Lung (tissue), 12 donors: ENCODE measurements around the gene PTPRH. TPM values are rescaled to one million over a fixed set of nuclear protein-coding genes. Genes with fewer than 3 reads are reported as not detected.

Experiments
- ATAC-seq: fragments of 200-7000 bp; cut with Tn5 transposase; one replicate; pipeline ENCODE4 v1.9.1; 2020; ENCODE audit warnings: moderate number of reproducible peaks; ENCODE audit not compliant: insufficient read depth, low FRiP score
- DNase-seq, 3 donors: peaks; one replicate each; pipeline ENCODE4 v3.0.0-alpha.2; 2013 to 2017
- H3K27ac ChIP-seq, 2 donors: one replicate each; pipeline ENCODE4 v1.5.1; 2013; ENCODE audit warnings: mild to moderate bottlenecking in 2 of 2, moderate library complexity in 2 of 2, control low read depth in 1 of 2, inconsistent platforms in 1 of 2, low read depth in 1 of 2, low read length in 1 of 2
- H3K27me3 ChIP-seq, 3 donors: one replicate each; pipeline ENCODE4 v1.5.1; 2013; ENCODE audit warnings: low read length in 2 of 3; ENCODE audit not compliant: control insufficient read depth in 3 of 3, insufficient read depth in 3 of 3
- H3K36me3 ChIP-seq, 4 donors: one replicate each; pipeline ENCODE4 v1.5.1; 2013; ENCODE audit warnings: low read length in 4 of 4, mild to moderate bottlenecking in 1 of 4, moderate library complexity in 1 of 4; ENCODE audit not compliant: control insufficient read depth in 4 of 4, insufficient read depth in 4 of 4
- H3K4me1 ChIP-seq, 5 donors: one replicate each; pipeline ENCODE4 v1.5.1; 2013; ENCODE audit warnings: low read length in 5 of 5, mild to moderate bottlenecking in 2 of 5, moderate library complexity in 1 of 5; ENCODE audit not compliant: control insufficient read depth in 5 of 5, insufficient read depth in 5 of 5
- H3K4me3 ChIP-seq: one replicate; pipeline ENCODE4 v1.5.1; 2013; ENCODE audit warnings: mild to moderate bottlenecking, control low read depth, moderate library complexity
- H3K9ac ChIP-seq, 2 donors: one replicate each; pipeline ENCODE4 v1.5.1; 2013; ENCODE audit warnings: low read length in 2 of 2, control low read depth in 1 of 2; ENCODE audit not compliant: insufficient read depth in 1 of 2
- H3K9me3 ChIP-seq, 4 donors: one replicate each; pipeline ENCODE4 v1.5.1; 2013; ENCODE audit warnings: low read length in 3 of 4, mild to moderate bottlenecking in 1 of 4, moderate library complexity in 1 of 4; ENCODE audit not compliant: control insufficient read depth in 4 of 4, insufficient read depth in 3 of 4
- CTCF ChIP-seq: IDR thresholded peaks from 2 replicates; pipeline ENCODE4 v1.5.1; 2012; ENCODE audit warnings: mild to moderate bottlenecking; ENCODE audit errors: control extremely low read depth, extremely low read depth
- WGBS, 2 donors: extraction: QIAGEN DNeasy Blood & Tissue Kit; methylation state at CpG; one replicate each; pipeline ENCODE4 v1.1.7; 2013; 5-methylcytosine and 5-hydroxymethylcytosine counted together
- polyA plus RNA-seq, 2 donors: library from polyadenylated mRNA; stranded (reverse); fragments of 200-250 nt; gene quantifications; one replicate each; pipeline ENCODE4 v1.2.1, GENCODE V29; 2013
- total RNA-seq, 2 donors: library from RNA; depleted of rRNA in 1 of 2; stranded (reverse); fragments of >200 nt in 1 of 2; gene quantifications; one replicate each; pipeline ENCODE4 v1.2.1, GENCODE V29; 2014 to 2021
- donor health status: control.
- donor health status: control.
- donor health status: Bipolar disorder and iron deficiency.
- donor health status: healthy.
- donor health status: DM: yes; HTN: yes; CAD: no.

The PTPRH gene
- total and polyA plus RNA-seq, 4 donors = 0.22 to 1.3 (median 0.51) TPM

- Histone ChIP-seq H3K27me3 (no peaks in the 10 kb centered on the region), H3K9ac (no peak overlapping the region)
- WGBS, 2 donors = 87 to 88% methylated on average over 9 of the region's 9 CpGs
Observed at GRCh38 chr19:55248704-55249103, 39.4 kb upstream of the PTPRH start.

GRCh38 chr19:55248166-55248675 lies 38.9 kb upstream of the PTPRH start:
- Histone ChIP-seq H3K27me3 (no peaks in the 10 kb centered on the region), H3K4me1 (peaks cover 0 to 19% (median 0%) of the 10 kb centered on the region in 5 donors), H3K36me3 (peaks cover 6 to 42% (median 19%) of the 10 kb centered on the region in 4 donors), H3K9me3 (no peaks in the 10 kb centered on the region), H3K4me3 (no peak overlapping the region), H3K9ac (no peak overlapping the region), H3K27ac (no peak overlapping the region)
- DNase-seq (no peak), ATAC-seq (no peak)
- TF ChIP-seq CTCF = no peak
- 82 to 87% methylated on average over 10 of the region's 10 CpGs for WGBS, 2 donors

More at GRCh38 chr19:55248704-55249103, 39.4 kb upstream of the PTPRH start:
- Histone ChIP-seq H3K9me3 (no peaks in the 10 kb centered on the region), H3K27ac (no peak overlapping the region), H3K4me3 (no peak overlapping the region), H3K36me3 (peaks cover 6 to 37% (median 18%) of the 10 kb centered on the region in 4 donors), H3K4me1 (peaks cover 0 to 19% (median 0%) of the 10 kb centered on the region in 5 donors)
- DNase-seq = no peak
- TF ChIP-seq CTCF = no peak
- ATAC-seq = no peak

GRCh38 chr19:55247621-55248099 lies 38.4 kb upstream of the PTPRH start:
- ATAC-seq (peak; percentile 49), DNase-seq (no peak)
- 31 to 52% methylated on average over 10 of the region's 10 CpGs for WGBS, 2 donors
- Histone ChIP-seq H3K27me3 (no peaks in the 10 kb centered on the region), H3K9me3 (no peaks in the 10 kb centered on the region), H3K36me3 (peaks cover 6 to 42% (median 21%) of the 10 kb centered on the region in 4 donors), H3K9ac (no peak overlapping the region), H3K4me1 (peaks cover 0 to 19% (median 0%) of the 10 kb centered on the region in 5 donors), H3K4me3 (no peak overlapping the region), H3K27ac (no peak overlapping the region)
- no peak for TF ChIP-seq CTCF
